Activated CD4-positive, alpha-beta memory T cell treated with anti-CD3 and anti-CD28 coated beads, Interleukin-2, amount 10 ng/mL, durations not matched to agents 7 days and 5 days (primary cell): ENCODE measurements around the gene PIK3IP1. TPM values are rescaled to one million over a fixed set of nuclear protein-coding genes. Genes with fewer than 3 reads are reported as not detected.

Experiments used
- CTCF ChIA-PET: fragments of 350-600 bp; sonication (Branson Sonifier 250); formaldehyde crosslinking; loops from one replicate; lab custom pipeline; 2021; ENCODE audit warnings: antibody characterized with exemption, inconsistent platforms; lab: Charles Lee
- POLR2A ChIA-PET: fragments of 350-600 bp; sonication (Branson Sonifier 250); formaldehyde crosslinking; loops from one replicate; lab custom pipeline; 2021; ENCODE audit warnings: antibody characterized with exemption; lab: Charles Lee
- DNase-seq: peaks from one replicate; pipeline ENCODE4 v3.0.0-alpha.2; 2020
- H3K27ac Mint-ChIP-seq: one replicate; pipeline ENCODE4 v1.8.0; 2021; ENCODE audit warnings: mild to moderate bottlenecking, mixed read lengths
- H3K27me3 Mint-ChIP-seq: one replicate; pipeline ENCODE4 v1.8.0; 2021; ENCODE audit warnings: mixed read lengths
- H3K36me3 Mint-ChIP-seq: one replicate; pipeline ENCODE4 v1.8.0; 2021; ENCODE audit warnings: low read depth, mixed read lengths
- H3K4me1 Mint-ChIP-seq: one replicate; pipeline ENCODE4 v1.8.0; 2021; ENCODE audit warnings: mixed read lengths
- H3K4me3 Mint-ChIP-seq: one replicate; pipeline ENCODE4 v1.8.0; 2021; ENCODE audit warnings: mild to moderate bottlenecking, mixed read lengths
- H3K9me3 Mint-ChIP-seq: one replicate; pipeline ENCODE4 v1.8.0; 2021; ENCODE audit warnings: mixed read lengths
- total RNA-seq, 2 experiments: library from RNA; stranded (reverse); gene quantifications; one replicate each; pipeline ENCODE4 v1.2.3, GENCODE V29; 2021

The PIK3IP1 gene
- total RNA-seq, 2 experiments from 2014 or later: 56.4 to 57.8 TPM

GRCh38 chr22:31302006-31302405 lies 9.7 kb upstream of the PIK3IP1 start:
- Mint-ChIP-seq H3K9me3 (no peaks in the 10 kb centered on the region), H3K4me3 (no peak overlapping the region), H3K27ac (no peak overlapping the region), H3K36me3 (no peaks in the 10 kb centered on the region), H3K4me1 (peaks cover 12% of the 10 kb centered on the region), H3K27me3 (no peaks in the 10 kb centered on the region)
- CTCF ChIA-PET: interaction anchor here (1.6 to 3.1 kb wide), 2 partner anchors 9 to 12 kb away, joined by 4 to 19 read pairs; partner anchors contain the start of gene PIK3IP1
- POLR2A ChIA-PET: interaction anchor here (0.5 to 4.7 kb wide), 4 partner anchors 11 to 46 kb away, joined by 3 to 60 read pairs (median 4); partner anchors contain the start of gene PIK3IP1
- DNase-seq: no peak

GRCh38 chr22:31300896-31301295 lies 8.6 kb upstream of the PIK3IP1 start:
- Mint-ChIP-seq H3K36me3 (no peaks in the 10 kb centered on the region), H3K9me3 (no peaks in the 10 kb centered on the region), H3K27ac (no peak overlapping the region), H3K4me3 (no peak overlapping the region), H3K4me1 (peaks cover 15% of the 10 kb centered on the region), H3K27me3 (no peaks in the 10 kb centered on the region)
- DNase-seq: no peak
- ChIA-PET POLR2A (interaction anchor here (0.7 to 4.7 kb wide), 4 partner anchors 10 to 87 kb away, joined by 3 to 60 read pairs (median 4); partner anchors contain the start of gene PIK3IP1), CTCF (interaction anchor here (1.2 to 3.1 kb wide), 4 partner anchors 10 to 193 kb away, joined by 4 to 19 read pairs (median 8); partner anchors contain the start of genes PIK3IP1 and SELENOM)

- peaks cover 39% of the 10 kb centered on the region for H3K4me1 Mint-ChIP-seq
- peak overlapping the region; percentile 4 for H3K27ac Mint-ChIP-seq
- CTCF ChIA-PET: interaction anchor here (0.7 to 4.8 kb wide), 4 partner anchors 15 to 27 kb away, joined by 3 to 21 read pairs (median 10); no protein-coding TSS in a partner anchor
- no peaks in the 10 kb centered on the region for H3K27me3 Mint-ChIP-seq
- H3K4me3 Mint-ChIP-seq: no peak overlapping the region
- DNase-seq: no peak
- POLR2A ChIA-PET: interaction anchor here (0.7 to 2.5 kb wide), 9 partner anchors 10 to 328 kb away, joined by 3 to 8 read pairs (median 3); partner anchors contain the start of genes LIMK2, MORC2 and PATZ1
- peaks cover 6% of the 10 kb centered on the region for H3K36me3 Mint-ChIP-seq
- H3K9me3 Mint-ChIP-seq: no peaks in the 10 kb centered on the region
Measured at GRCh38 chr22:31295831-31296657, 3.8 kb upstream of the PIK3IP1 start.

GRCh38 chr22:31295360-31295759 lies 3.1 kb upstream of the PIK3IP1 start:
- Mint-ChIP-seq H3K27ac (no peak overlapping the region), H3K27me3 (no peaks in the 10 kb centered on the region), H3K4me3 (no peak overlapping the region), H3K9me3 (no peaks in the 10 kb centered on the region), H3K36me3 (peaks cover 8% of the 10 kb centered on the region), H3K4me1 (peaks cover 41% of the 10 kb centered on the region)
- no peak for DNase-seq
- CTCF ChIA-PET: interaction anchor here (4.0 to 4.8 kb wide), 2 partner anchors 19 to 23 kb away, joined by 15 to 21 read pairs; no protein-coding TSS in a partner anchor
- POLR2A ChIA-PET: interaction anchor here (1.2 to 2.5 kb wide), 3 partner anchors 12 to 51 kb away, joined by 3 to 8 read pairs (median 5); partner anchors contain the start of gene PATZ1

GRCh38 chr22:31291481-31292235 lies 630 bp downstream of the PIK3IP1 start:
- CTCF ChIA-PET: interaction anchor here (0.7 to 5.8 kb wide), 14 partner anchors 9 to 528 kb away, joined by 3 to 59 read pairs (median 6); partner anchors contain the start of genes LIMK2, PATZ1 and SELENOM
- Mint-ChIP-seq H3K27ac (peak overlapping the region; percentile 99), H3K9me3 (no peaks in the 10 kb centered on the region), H3K4me3 (peak overlapping the region; percentile 98), H3K36me3 (peaks cover 40% of the 10 kb centered on the region), H3K27me3 (no peaks in the 10 kb centered on the region), H3K4me1 (peaks cover 70% of the 10 kb centered on the region)
- DNase-seq: peak; percentile 33
- POLR2A ChIA-PET: interaction anchor here (0.6 to 6.0 kb wide), 19 partner anchors 9 to 549 kb away, joined by 3 to 138 read pairs (median 11); partner anchors contain the start of genes DRG1, LIMK2, MORC2 and PATZ1

GRCh38 chr22:31290494-31291471 lies 1.5 kb downstream of the PIK3IP1 start:
- peaks cover 43% of the 10 kb centered on the region for H3K36me3 Mint-ChIP-seq
- ChIA-PET POLR2A (interaction anchor here (0.5 to 6.0 kb wide), 36 partner anchors 9 to 546 kb away, joined by 3 to 138 read pairs (median 6); partner anchors contain the start of genes DRG1, LIMK2, MORC2 and PATZ1), CTCF (interaction anchor here (0.5 to 5.8 kb wide), 15 partner anchors 9 to 1120 kb away, joined by 3 to 59 read pairs (median 6); partner anchors contain the start of genes LIMK2 and SELENOM)
- no peaks in the 10 kb centered on the region for H3K9me3 Mint-ChIP-seq
- H3K4me1 Mint-ChIP-seq: peaks cover 69% of the 10 kb centered on the region
- no peaks in the 10 kb centered on the region for H3K27me3 Mint-ChIP-seq
- H3K27ac Mint-ChIP-seq: peak overlapping the region; percentile 99
- DNase-seq: peak; percentile 96
- peak overlapping the region; percentile 98 for H3K4me3 Mint-ChIP-seq

- ChIA-PET CTCF (interaction anchor here (0.8 to 5.8 kb wide), 6 partner anchors 17 to 77 kb away, joined by 3 to 59 read pairs (median 14); partner anchors contain the start of genes LIMK2 and PATZ1), POLR2A (interaction anchor here (0.6 to 6.0 kb wide), 17 partner anchors 8 to 348 kb away, joined by 3 to 138 read pairs (median 13); partner anchors contain the start of genes DRG1, LIMK2, MORC2 and PATZ1)
- H3K27ac Mint-ChIP-seq: peak overlapping the region; percentile 99
- peaks cover 55% of the 10 kb centered on the region for H3K36me3 Mint-ChIP-seq
- no peaks in the 10 kb centered on the region for H3K9me3 Mint-ChIP-seq
- H3K4me1 Mint-ChIP-seq: peaks cover 76% of the 10 kb centered on the region
- no peaks in the 10 kb centered on the region for H3K27me3 Mint-ChIP-seq
- no peak for DNase-seq
- peak overlapping the region; percentile 98 for H3K4me3 Mint-ChIP-seq
Measured at GRCh38 chr22:31289344-31289743, 2.9 kb downstream of the PIK3IP1 start.

- ChIA-PET POLR2A (interaction anchor here (0.6 to 6.0 kb wide), 12 partner anchors 9 to 320 kb away, joined by 3 to 138 read pairs (median 30); partner anchors contain the start of genes DRG1, LIMK2, MORC2 and PATZ1), CTCF (interaction anchor here (1.5 to 5.8 kb wide), 4 partner anchors 16 to 77 kb away, joined by 4 to 59 read pairs (median 14); partner anchors contain the start of genes LIMK2 and PATZ1)
- no peaks in the 10 kb centered on the region for H3K9me3 Mint-ChIP-seq
- no peak for DNase-seq
- H3K27ac Mint-ChIP-seq: peak overlapping the region; percentile 99
- no peaks in the 10 kb centered on the region for H3K27me3 Mint-ChIP-seq
- H3K4me3 Mint-ChIP-seq: peak overlapping the region; percentile 98
- peaks cover 57% of the 10 kb centered on the region for H3K36me3 Mint-ChIP-seq
- peaks cover 75% of the 10 kb centered on the region for H3K4me1 Mint-ChIP-seq
Measured at GRCh38 chr22:31288496-31289240, 3.6 kb downstream of the PIK3IP1 start.

GRCh38 chr22:31287818-31288495 lies 4.3 kb downstream of the PIK3IP1 start:
- Mint-ChIP-seq H3K4me1 (peaks cover 75% of the 10 kb centered on the region), H3K9me3 (no peaks in the 10 kb centered on the region), H3K4me3 (peak overlapping the region; percentile 46), H3K27ac (peak overlapping the region; percentile 87), H3K27me3 (no peaks in the 10 kb centered on the region), H3K36me3 (peaks cover 62% of the 10 kb centered on the region)
- DNase-seq: no peak
- CTCF ChIA-PET: interaction anchor here (0.7 to 5.8 kb wide), 4 partner anchors 13 to 58 kb away, joined by 3 to 59 read pairs (median 8); partner anchors contain the start of gene PATZ1
- POLR2A ChIA-PET: interaction anchor here (0.7 to 6.0 kb wide), 6 partner anchors 9 to 76 kb away, joined by 3 to 138 read pairs (median 40); partner anchors contain the start of genes LIMK2 and PATZ1
